GM18498 (cell line): ENCODE results near the gene TBC1D13.
A peak's percentile ranks its signal among the peaks of the same experiment; 100 is the strongest.
"Not testable (repeated sequence)": the region's sequence is repeated elsewhere in the genome, so short reads cannot be mapped to it uniquely, and the experiment has no call there.

Source experiments
- ATAC-seq: cut with Tn5 transposase; IDR thresholded peaks from one replicate; pipeline ENCODE4 v1.9.1; 2021; ENCODE audit warnings: mild to moderate bottlenecking, moderate library complexity; ENCODE audit not compliant: unreplicated experiment

The TBC1D13 gene

DNA sequence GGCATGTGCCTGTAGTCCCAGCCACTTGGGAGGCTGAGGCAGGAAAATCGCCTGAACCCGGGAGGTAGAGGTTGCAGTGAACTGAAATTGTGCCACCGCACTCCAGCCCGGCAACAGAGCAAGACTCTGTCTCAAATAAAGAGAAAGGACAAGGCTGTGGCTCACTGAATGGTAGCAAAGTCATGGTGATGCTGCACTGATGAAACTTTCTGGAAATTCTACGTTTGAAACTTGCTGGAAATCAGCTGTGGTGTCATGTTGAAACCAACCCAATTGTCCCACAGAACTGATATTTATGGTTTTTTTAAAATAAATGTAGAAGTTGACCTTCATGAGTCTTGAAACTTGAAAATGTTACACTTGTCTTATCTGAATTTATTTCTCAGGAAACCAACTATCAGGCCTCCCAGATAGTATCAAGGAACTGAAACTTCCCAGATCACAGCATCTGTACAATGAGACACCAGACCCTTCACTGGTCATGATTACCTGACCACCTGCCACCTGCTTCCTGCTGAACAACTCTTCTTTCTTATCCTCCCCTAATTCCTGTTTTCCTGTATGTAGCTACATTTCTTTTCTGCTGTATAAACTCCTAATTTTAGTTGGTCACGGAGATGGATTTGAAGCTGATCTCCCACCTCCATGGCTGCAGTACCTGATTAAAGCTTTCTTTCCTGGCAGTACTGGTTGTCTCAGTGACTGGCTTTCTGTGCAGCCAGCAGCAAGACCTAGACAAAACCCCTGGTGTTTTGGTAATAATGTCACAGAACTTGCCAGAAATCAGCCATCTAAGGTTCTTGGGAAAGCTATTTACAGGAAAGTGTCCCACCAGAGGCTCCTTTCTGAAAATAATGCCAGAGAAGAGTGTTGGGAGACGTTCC, 5.6 kb upstream of the TBC1D13 start:
- ATAC-seq: no peak

DNA sequence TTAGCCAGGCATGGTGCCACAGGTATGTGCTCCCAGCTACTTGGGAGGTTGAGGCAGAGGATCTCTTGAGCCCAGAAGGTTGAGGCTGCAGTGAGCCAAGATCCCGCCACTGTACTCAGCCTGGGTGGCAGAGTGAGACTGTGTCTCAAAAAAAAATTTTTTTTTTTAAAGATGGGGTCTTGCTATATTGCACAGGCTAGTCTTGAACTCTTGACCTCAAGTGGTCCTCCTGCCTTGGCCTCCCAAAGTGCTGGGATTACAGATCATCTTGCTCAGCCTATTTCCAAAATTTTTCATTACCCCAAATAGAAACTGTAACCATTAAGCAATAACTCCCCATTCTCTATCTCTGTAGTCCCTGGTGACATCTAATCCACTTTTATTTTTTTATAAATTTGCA, 4.4 kb upstream of the TBC1D13 start:
- ATAC-seq: no peak

DNA sequence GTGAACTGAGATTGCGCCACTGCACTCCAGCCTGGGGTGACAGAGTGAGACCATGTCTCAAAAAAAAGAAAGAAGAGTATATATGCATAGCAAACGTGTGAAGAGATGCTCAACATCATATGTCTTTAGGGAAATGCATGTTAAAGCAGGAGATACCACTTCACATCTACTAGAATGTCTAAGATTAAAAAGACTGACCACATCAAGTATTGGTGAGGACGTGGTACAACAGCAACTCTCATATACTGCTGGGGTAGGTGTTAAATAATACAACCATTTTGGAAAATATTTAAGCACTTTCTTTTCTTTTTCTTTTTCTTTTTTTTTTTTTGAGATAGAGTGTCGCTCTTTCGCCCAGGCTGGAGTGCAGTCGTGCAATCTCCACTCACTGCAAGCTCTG, 1.6 kb upstream of the TBC1D13 start:
- no peak for ATAC-seq

DNA sequence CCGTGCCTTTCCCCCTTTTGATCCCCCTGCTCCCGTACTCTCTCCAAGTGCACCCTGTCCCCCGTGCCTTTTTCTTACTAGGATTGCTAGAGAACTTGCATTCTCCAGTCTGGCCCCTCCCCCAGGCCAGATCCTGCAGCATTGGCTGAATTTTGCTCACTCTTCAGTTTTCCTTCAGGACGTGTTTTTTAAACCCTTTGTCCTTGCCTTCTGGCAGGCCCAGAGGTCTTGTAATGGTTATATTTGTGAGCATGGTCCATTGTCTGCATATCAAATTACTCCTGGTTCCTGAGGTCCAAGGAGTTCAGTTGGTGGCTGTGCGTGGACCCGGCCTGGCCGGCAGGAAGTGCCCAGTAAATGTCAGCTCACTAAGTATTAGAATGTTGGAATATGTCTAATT, 606 bp downstream of the TBC1D13 start:
- ATAC-seq: no peak

DNA sequence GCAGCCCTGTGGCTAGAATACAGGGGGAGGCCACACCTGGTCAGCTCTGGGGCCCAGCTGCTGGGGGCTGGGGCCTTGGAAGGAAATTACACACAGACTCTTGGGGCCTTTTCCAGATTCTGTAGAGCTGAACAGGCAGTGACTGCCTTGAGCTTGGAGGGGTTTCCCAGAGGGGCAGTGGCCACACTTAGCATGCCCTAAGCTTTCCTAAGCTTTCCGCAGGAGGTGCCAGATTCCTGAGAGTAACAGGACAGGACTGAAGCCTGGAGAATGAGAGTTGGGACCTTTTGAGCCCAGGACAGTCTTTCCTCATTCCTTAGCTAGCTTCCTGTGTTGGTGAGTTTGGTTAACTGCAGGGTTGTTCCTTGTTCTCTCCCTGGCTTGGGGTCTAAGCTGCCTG, 1.4 kb downstream of the TBC1D13 start:
- no peak for ATAC-seq

DNA sequence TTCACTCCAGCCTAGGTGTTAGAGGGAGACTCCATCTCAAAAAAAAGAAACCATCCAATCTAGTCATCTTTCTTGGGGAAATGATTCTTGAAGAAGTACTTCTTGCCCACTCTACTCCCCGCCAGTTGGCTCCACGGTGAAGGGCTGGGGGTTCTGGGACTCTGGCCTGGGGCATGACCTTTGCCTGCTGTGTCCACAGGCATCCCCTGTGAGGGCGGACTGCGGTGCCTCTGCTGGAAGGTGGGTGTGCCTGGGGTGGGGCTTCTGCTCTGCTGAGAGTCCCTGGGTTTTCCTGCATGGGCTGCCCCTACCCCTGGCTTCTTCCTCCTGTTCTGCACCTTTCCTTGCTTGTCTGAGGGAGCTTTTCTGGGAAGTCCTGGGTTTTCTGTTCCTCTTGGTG, 3.5 kb downstream of the TBC1D13 start:
- ATAC-seq: no peak

DNA sequence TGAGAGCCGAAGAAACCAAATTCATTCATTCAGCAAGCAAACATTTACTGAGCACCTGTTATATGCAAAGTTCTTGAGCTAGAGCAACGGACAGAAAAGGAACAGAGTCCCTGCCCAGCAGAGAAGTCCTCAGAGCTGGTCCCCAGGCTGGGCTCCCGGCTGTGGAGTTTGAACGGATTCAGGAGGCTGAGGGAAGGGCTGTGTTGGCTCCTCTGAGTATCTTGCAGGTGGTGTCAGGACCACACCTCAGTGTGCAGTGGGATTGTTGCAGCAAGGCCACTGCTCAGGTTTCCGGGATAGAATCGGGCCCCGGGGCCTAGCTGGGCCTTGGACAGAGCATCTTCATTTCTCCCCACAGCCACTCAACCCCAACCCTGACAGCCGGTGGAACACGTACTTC, 5.1 kb downstream of the TBC1D13 start:
- no peak for ATAC-seq

DNA sequence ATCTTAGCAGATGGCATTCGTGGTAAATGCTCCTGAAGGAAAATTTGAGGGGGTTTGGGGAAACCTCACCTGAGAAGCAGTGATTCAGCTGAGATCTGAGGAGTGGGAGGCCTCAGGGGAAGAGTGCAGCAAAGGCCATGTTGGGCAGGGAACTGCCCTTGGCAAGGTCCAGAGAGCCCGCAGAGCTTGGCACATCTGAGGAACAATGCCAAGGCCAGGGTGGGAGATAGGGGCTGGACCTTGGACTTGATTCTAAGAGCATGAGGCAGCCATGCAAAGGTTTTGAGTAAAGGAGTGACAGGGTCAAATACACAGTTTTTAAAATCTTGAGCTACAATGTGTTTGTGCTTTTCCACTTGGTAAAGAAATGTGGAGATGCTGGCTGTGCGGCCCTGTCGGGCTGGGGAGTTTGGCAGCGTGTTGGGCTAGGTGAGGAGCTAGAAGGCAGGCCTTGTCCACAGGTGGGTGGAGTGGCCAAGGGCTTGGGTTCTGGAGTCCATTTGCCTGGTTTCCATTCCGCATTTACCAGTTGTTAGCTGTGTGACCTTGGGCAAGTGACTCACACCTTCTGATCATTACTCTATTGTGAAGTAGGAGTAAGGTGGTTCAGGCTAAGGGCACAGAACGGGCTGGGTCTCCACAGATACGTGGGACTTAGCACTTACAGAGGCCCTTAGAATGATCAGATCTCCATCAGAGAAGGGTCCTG, 6.1 kb downstream of the TBC1D13 start:
- ATAC-seq: no peak

DNA sequence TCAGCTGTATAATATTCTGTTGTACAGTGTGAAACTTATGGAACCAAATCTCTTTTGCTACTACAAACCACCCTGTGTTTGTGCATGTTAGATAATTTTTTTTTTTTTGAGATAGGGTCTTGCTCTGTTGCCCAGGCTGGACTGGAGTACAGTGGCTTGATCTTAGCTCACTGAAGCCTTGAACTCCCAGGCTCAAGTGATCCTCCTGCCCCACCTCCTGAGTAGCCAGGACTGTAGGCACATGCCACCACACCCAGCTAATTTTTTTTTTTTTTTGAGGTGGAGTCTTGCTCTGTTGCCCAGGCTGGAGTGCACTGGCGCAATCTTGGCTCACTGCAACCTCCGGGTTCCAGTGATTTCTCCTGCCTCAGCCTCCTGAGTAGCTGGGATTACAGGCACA, 7.9 kb downstream of the TBC1D13 start:
- not testable (repeated sequence) for ATAC-seq

DNA sequence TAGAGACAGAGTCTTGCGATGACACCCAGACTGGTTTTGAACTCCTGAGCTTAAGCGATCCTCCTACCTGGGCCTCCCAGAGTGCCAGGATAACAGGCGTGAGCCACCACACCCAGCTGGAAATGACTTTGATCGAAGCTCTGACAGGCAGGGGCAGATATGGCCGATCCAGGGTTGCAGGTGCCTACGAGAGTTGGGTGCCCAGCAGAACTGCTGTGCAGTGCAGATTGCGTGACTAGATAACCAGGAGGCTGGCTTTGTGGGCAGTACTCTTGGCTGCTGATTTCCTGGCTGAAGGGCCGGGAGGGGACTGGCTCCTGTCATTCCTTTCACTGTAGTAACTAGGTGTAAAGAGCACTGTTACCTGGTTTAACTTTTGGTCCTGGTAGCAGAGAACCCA, 11.8 kb downstream of the TBC1D13 start:
- ATAC-seq: no peak

DNA sequence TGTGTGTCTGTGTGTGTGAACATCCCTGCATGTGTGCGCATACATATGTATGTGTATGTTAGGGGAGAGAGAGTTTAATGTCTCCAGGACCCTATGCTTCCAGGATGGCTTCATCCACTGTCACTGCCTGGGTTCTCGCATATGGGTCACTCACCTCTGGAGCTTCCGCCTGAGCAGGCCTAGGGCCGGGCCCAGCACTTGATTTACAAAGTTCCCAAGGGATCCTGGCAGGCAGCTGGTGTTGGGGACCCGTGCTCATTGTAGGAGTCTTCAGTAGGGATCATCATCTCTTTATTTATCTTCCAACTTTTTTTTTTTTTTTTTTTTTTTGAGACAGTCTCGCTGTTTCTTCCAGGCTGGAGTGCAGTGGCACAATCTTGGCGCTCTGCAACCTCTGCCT, 13.0 kb downstream of the TBC1D13 start:
- no peak for ATAC-seq

DNA sequence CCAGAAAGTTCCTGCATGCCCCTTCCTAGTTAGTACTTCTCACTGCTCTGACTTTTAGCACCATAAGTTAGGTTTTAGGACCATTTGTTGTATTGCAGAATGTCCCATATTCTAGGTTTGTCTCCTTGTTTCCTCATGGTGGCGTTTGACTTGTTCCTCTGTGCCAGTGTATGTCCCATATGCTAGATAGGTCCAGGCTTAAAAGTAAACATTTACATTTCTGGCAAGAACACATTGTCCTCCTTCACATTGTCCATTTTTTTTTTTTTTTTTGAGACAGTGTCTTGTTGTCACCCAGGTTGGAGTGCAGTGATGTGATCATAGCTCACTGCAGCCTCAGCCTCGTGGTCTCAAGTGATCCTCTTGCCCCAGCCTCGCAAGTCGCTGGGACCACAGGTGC, 15.4 kb downstream of the TBC1D13 start:
- ATAC-seq: no peak

DNA sequence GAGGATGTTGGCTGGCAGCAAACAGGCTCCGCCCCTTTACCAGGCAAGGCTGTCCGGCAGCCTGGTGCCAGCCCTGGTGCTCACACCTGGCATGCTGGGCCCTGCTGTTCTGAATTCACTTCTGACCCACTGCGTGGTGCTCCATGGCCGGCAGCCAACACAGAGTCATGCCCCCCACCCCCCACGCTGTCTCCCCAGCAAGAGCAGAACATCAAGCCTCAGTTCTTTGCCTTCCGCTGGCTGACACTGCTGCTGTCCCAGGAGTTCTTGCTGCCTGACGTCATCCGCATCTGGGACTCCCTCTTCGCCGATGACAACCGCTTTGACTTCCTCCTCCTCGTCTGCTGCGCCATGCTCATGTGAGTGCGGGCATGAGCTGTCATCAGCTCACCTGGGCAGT, 18.6 kb downstream of the TBC1D13 start:
- no peak for ATAC-seq

DNA sequence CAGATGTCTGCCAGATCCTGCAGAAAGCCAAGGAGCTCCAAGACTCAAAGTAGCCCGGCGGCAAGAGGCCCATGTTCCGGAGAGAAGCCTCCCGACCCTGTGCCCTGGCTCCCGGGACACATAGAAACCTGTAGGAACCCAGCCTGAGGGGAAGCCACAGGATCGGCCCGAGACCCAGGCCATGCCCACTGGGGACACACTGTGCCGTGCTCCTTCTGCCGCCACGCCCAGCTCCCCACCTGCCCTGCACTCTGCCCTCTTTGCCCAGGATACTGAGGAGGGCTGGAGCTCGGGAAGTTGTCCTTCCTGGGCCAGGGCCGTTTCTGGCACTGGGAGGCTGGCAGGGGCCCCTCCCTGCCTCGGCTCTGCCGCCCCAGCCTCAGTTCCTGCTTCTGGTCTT, 20.8 kb downstream of the TBC1D13 start:
- ATAC-seq: no peak

DNA sequence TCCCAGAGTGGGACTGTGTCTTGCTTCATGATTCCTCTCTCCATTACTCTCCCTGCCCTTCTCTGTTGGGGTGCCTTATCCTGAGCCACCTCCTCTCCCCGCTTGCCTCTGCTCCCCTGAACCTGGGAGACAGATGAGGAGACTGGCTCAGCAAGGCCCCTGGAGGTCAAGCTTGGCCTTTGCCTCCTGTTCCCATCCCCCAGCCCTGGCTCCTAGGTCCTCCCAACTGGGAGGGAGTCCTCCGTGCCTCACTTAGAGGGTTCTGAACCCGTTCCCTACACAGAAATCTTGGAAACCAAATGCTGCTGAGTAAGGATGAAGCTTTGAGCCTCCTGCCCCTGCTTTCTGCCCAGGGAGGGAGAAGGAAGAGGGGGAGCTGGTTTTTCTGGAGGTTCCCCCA, 21.5 kb downstream of the TBC1D13 start:
- ATAC-seq: no peak

DNA sequence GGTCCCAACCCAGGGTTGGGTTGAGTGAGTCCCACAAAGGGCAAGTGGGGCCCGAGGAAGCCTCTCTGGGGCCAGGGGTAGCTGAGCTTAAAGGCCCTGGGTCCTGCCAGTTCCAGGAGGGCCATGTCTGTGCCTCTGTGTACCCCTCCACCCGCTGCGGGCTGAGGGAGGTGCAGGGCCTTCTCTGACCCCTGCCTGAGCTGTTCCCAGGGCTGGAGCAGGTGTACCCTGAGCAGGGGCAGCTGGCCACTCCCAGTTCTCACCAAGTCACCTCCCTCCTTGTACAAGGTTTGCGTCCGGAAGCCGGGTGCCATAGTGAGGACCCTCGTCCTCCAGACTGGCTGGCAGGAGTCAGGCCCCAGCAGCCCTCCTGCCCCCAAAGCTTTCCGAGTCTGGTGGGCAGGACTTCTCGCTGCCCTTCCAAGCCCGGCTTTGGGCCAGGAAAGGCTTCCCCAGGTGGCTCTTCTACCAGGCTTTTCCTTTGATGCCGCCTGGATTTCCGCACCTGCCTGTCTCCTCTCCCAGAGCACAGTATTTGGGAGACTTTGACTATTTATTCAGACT, 22.1 kb downstream of the TBC1D13 start:
- no peak for ATAC-seq

DNA sequence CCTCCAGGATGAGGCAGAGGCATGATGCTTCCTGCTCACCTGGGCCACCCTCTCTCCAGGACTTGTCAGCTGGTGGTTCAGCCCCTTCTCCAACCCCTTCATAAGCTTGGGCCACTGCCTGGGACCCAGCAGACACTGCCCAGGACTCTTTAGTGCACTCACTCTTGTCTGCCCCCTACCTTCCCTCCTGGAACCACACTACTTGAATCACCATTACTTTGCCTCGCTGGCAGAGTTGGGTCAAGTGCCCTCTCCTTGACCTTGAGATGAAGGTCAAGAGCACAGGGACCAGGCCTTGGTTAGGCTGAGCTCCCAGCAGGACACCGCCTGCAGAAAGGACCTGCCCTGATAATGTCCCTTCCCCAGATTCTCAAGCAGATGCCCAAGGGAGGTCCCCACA, 22.8 kb downstream of the TBC1D13 start:
- ATAC-seq: no peak

DNA sequence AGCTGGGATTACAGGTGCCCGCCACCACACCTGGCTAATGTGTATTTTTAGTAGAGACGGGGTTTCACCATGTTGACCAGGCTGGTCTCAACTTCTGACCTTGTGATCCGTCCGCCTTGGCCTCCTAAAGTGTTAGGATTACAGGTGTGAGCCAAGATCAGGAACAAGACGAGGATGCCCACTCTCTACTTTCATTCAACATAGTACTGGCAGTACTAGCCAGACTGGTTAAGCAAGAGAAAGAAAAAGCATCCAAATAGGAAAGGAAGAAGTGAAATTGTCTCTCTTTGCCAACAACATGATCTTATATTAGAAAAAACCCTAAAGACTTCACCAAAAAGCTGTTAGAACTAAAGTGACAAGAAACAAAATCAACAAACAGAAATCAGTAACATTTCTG, 23.8 kb downstream of the TBC1D13 start:
- ATAC-seq: no peak

DNA sequence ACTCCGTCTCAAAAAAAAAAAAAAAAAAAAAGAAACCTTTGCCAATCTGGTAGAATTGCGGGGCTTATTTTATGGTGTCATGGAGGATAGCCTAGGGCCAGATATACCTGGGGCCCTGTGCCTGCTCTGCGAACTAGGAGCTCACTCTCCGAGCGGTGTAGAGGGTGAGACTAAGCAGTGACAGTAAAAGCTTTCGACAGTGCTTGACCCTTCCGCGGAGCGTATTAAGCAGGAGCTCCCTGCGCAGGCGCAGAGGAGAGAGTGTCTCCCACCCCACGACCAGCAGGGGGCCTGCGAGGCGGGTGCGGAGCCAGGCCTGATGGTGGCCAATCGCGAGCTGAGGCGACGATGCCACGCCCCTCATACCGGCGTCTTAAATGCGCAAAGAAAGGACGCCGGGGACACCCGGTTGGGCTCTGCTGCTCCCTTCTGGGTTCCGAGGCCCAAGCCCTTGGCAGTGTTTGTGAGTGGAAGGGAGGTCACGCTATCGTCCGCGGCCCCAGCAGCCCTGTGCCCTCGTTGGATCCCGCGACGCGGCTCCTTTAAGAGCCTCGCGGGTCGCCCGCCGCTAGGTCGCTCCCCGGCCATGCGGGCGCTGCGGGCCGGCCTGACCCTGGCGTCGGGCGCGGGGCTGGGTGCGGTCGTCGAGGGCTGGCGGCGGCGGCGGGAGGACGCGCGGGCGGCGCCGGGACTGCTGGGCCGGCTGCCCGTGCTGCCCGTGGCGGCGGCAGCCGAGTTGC, 31.2 kb downstream of the TBC1D13 start, which contains the start of gene ENDOG:
TSS of gene ENDOG (plus strand) at position 402 of the 740 bp plus-strand sequence. CDS start at position 587, 185 bp downstream.
- ATAC-seq: peak; percentile 90

DNA sequence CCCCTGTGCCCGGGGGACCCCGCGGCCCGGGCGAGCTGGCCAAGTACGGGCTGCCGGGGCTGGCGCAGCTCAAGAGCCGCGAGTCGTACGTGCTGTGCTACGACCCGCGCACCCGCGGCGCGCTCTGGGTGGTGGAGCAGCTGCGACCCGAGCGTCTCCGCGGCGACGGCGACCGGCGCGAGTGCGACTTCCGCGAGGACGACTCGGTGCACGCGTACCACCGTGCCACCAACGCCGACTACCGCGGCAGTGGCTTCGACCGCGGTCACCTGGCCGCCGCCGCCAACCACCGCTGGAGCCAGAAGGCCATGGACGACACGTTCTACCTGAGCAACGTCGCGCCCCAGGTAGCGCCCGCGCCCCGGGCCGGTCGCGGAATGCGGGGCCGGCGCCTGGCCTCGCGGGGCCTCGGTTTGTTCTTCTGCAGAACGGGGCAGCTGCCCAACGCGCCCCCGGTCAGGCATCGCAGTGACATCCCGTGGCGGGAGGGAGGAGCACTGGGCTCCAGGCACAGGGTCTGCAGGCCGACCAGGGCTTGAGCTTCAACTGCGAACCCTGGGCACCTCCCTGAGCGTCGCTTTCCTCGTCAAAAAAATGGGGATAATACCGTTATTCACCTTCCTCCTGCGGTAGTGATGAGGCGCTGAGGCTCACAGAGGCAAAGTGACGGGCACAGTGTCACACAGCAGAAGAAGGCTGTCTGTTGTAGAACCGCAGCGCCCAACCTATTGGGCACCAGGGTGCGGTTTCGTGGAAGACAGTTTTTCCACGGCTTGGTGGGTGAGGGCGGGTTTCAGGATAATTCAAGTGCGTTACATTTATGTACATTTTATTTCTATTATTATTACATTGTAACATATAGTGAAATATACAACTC, 32.0 kb downstream of the TBC1D13 start:
- ATAC-seq: peak; percentile 27
